ENCODE data around the gene TANGO6. TPM values are rescaled to one million over a fixed set of nuclear protein-coding genes. Genes with fewer than 3 reads are reported as not detected.

The TANGO6 gene
- total and polyA plus RNA-seq, 2 donors from 2014 or later, result 4.5 to 20.6 TPM

DNA sequence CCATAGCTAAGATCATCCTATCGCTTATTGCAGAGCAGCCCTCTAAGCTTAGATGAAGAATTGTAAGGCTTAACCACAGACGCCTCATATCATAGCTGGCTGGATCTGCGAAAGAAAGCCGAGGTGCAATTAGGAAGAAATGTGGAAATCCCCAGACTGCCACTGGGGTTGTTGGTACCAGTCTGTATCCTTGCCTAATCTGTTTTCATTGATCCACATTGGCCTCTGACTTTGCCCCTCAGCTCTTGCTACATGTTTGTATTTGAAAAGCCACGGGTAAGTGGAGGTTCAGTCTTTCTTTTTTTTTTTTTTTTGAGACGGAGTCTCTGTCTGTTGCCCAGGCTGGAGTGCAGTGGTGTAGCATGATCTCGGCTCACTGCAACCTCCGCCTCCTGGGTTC is 48.9 kb downstream of the TANGO6 start:
- no peak for DNase-seq
- Histone ChIP-seq H3K27ac (ENCODE audit: low read depth in 2 of 2, low read length in 2 of 2) (no peak overlapping the region), H3K4me1 (ENCODE audit: control insufficient read depth in 2 of 3, insufficient read depth in 2 of 3, low read depth in 1 of 3, low read length in 3 of 3) (no peaks in the 10 kb centered on the region), H3K9me3 (ENCODE audit: control insufficient read depth in 2 of 3, insufficient read depth in 1 of 3, low read length in 3 of 3) (no peaks in the 10 kb centered on the region), H3K9ac (ENCODE audit: low read length in 3 of 3) (no peak overlapping the region), H3K27me3 (ENCODE audit: control insufficient read depth, insufficient read depth, low read length) (no peaks in the 10 kb centered on the region), H3K36me3 (ENCODE audit: control insufficient read depth in 2 of 3, insufficient read depth in 3 of 3, low read length in 3 of 3) (no peaks in the 10 kb centered on the region), H3K4me3 (ENCODE audit: low read length in 3 of 3) (no peak overlapping the region)
- intact Hi-C loops (cut with DNase I), result no loop called here
- no peak for FAIRE-seq
- TF ChIP-seq, protein P1, sequence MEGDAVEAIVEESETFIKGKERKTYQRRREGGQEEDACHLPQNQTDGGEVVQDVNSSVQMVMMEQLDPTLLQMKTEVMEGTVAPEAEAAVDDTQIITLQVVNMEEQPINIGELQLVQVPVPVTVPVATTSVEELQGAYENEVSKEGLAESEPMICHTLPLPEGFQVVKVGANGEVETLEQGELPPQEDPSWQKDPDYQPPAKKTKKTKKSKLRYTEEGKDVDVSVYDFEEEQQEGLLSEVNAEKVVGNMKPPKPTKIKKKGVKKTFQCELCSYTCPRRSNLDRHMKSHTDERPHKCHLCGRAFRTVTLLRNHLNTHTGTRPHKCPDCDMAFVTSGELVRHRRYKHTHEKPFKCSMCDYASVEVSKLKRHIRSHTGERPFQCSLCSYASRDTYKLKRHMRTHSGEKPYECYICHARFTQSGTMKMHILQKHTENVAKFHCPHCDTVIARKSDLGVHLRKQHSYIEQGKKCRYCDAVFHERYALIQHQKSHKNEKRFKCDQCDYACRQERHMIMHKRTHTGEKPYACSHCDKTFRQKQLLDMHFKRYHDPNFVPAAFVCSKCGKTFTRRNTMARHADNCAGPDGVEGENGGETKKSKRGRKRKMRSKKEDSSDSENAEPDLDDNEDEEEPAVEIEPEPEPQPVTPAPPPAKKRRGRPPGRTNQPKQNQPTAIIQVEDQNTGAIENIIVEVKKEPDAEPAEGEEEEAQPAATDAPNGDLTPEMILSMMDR (IDR thresholded peaks at IDR 0.05; ENCODE audit: borderline replicate concordance, extremely low read depth, insufficient read depth), result no peak

DNA sequence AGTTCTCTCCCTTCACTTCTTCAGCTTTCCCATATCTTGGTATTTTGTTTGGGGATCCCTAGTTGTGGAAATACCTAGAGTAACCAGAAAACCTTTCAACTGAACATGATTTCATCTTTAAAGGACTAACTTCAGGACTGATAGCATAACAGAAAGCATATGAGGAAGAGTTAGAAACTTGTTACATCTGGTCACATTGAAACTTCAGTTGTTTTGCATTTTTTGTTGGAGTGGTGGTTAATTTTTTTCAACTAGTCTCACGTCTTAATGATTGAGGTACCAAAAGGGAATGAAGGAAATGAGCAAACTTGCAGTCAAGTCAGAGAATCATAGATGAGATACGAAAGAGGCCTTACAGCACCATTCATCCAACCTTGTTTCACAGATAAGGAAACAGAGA is 49.6 kb downstream of the TANGO6 start:
- no peak overlapping the region for H3K4me3 ChIP-seq (ENCODE audit: low read length in 3 of 3)
- no peaks in the 10 kb centered on the region for H3K9me3 ChIP-seq (ENCODE audit: control insufficient read depth in 2 of 3, insufficient read depth in 1 of 3, low read length in 3 of 3)
- H3K9ac ChIP-seq (ENCODE audit: low read length in 3 of 3), result no peak overlapping the region
- TF ChIP-seq, protein P1 (IDR thresholded peaks at IDR 0.05; ENCODE audit: borderline replicate concordance, extremely low read depth, insufficient read depth), result no peak
- H3K4me1 ChIP-seq (ENCODE audit: control insufficient read depth in 2 of 3, insufficient read depth in 2 of 3, low read depth in 1 of 3, low read length in 3 of 3), result no peaks in the 10 kb centered on the region
- no peak for DNase-seq
- intact Hi-C loops (cut with DNase I), result no loop called here
- no peaks in the 10 kb centered on the region for H3K36me3 ChIP-seq (ENCODE audit: control insufficient read depth in 2 of 3, insufficient read depth in 3 of 3, low read length in 3 of 3)
- FAIRE-seq, result no peak
- H3K27me3 ChIP-seq (ENCODE audit: control insufficient read depth, insufficient read depth, low read length), result no peaks in the 10 kb centered on the region
- H3K27ac ChIP-seq (ENCODE audit: low read depth in 2 of 2, low read length in 2 of 2), result no peak overlapping the region

- H3K9ac ChIP-seq (ENCODE audit: low read length in 3 of 3), result no peak overlapping the region
- no peak for FAIRE-seq
- H3K4me3 ChIP-seq (ENCODE audit: low read length in 3 of 3), result no peak overlapping the region
- H3K36me3 ChIP-seq (ENCODE audit: control insufficient read depth in 2 of 3, insufficient read depth in 3 of 3, low read length in 3 of 3), result no peaks in the 10 kb centered on the region
- TF ChIP-seq, protein P1 (IDR thresholded peaks at IDR 0.05; ENCODE audit: borderline replicate concordance, extremely low read depth, insufficient read depth), result no peak
- no peaks in the 10 kb centered on the region for H3K4me1 ChIP-seq (ENCODE audit: control insufficient read depth in 2 of 3, insufficient read depth in 2 of 3, low read depth in 1 of 3, low read length in 3 of 3)
- intact Hi-C loops (cut with DNase I), result no loop called here
- H3K9me3 ChIP-seq (ENCODE audit: control insufficient read depth in 2 of 3, insufficient read depth in 1 of 3, low read length in 3 of 3), result no peaks in the 10 kb centered on the region
- DNase-seq, result peak in 4 of 5 donors; percentile 67 to 78 (median 75)
- H3K27ac ChIP-seq (ENCODE audit: low read depth in 2 of 2, low read length in 2 of 2), result no peak overlapping the region
- H3K27me3 ChIP-seq (ENCODE audit: control insufficient read depth, insufficient read depth, low read length), result no peaks in the 10 kb centered on the region
Observed at GRCh38 chr16:68893710-68894705, 50.7 kb downstream of the TANGO6 start.
